GM19395 (cell line): ENCODE results near the gene KCTD21.
A peak's percentile ranks its signal among the peaks of the same experiment; 100 is the strongest.
"Not testable (repeated sequence)": the region's sequence is repeated elsewhere in the genome, so short reads cannot be mapped to it uniquely, and the experiment has no call there.

Experiments used
- ATAC-seq: cut with Tn5 transposase; IDR thresholded peaks from one replicate; pipeline ENCODE4 v1.9.1; 2021; ENCODE audit warnings: mild to moderate bottlenecking, moderate library complexity; ENCODE audit not compliant: unreplicated experiment

KCTD21 gene, protein sequence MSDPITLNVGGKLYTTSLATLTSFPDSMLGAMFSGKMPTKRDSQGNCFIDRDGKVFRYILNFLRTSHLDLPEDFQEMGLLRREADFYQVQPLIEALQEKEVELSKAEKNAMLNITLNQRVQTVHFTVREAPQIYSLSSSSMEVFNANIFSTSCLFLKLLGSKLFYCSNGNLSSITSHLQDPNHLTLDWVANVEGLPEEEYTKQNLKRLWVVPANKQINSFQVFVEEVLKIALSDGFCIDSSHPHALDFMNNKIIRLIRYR

DNA sequence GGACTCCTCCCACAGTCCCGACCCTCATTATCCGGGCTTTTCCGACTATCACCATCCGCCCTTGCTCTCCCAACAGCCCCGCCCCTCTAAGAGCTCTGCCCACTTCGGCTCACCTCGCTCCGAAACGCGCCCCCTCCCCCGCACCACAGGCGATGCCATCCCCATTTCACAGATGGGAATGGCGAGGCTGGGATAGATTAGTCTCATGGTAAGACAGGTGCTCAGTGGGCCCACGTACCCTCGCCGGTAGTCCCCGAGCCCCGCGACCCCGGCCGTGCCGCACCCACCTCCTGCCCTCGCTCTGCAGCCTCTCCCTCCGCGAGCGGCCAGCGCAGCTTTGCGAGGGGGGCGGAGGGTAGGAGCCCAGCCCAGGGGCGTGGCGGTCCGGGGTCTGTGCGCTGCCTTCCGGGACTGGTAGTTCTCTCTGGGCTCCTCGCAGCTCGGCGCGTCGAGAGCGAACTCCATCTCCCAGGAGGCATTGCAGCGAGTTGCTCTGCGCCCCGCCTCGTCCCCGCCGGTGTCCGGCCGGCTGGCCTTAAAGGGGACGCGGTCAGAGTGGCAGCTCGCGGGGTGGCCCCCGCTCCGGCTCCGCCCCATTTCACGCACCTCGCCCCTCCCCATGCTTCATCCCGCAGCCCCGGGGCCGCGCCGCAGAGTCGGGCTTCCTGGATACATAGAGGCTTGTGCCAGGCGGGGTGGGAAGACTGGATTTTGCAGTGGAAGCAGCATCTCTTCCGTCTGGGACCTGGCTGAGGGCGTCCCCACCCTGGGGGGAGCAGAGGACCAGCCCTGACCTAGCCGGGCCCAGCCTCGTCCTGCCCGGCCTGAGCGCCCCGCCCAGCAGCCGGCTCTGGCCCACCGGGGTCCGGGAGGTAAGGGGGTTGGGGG, at the start of gene KCTD21, which contains the start of gene USP35:
KCTD21 (minus strand) TSS at position 341 of the 888 bp plus-strand sequence. CDS start 14,072 bp downstream, outside the sequence.
USP35 (plus strand) TSS at position 634 of the 888 bp plus-strand sequence. CDS start 7,327 bp downstream, outside the sequence.
- peak; percentile 96 for ATAC-seq

DNA sequence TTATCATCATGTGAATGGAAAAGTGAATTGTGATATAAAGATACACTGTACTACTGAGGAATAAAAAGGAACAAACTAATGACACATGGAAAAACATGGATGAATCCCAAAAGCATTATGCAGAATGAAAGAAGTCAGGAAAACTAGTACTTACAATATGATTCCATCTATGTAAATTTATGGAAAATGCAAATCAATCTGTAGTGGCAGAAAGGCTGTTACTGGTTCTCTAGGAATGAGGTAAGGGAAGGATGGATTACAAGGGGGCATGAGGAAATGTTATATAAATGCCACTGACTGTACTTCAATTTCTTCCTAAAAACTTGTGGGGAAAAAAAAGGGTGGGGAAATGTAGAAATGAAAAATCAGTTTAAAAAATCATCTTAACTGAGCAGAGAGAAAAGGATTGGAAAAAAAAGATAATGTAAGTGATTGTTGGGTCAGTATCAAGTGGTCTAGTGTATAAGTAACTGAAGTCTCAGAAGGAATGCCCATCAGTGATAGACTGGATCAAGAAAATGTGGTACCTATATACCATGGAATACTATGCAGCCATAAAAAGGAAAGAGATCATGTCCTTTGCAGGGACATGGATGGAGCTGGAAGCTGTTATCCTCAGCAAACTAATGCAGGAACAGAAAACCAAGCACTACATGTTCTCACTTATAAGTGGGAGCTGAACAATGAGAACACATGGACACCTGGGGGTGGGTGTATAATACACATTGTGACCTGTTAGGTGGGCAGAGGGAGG, 49.0 kb upstream of the KCTD21 start:
- ATAC-seq: no peak

DNA sequence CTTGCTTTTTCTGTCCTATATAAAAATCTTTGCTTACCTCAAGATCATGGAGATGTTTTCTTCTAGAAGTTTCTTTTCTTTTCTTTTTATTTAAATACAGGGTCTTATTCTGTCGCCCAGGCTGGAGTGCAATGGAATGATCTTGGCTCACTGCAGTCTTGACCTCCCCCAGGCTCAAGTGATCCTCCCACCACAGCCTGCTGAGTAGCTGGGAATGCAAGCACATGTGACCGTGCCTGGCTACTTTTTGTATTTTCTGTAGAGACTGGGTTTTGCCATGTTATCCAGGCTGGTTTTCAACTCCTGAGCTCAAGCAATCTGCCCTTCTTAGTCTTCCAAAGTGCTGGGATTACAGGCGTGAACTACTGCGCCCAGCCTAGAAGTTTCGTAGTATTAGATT, 45.6 kb upstream of the KCTD21 start:
- no peak for ATAC-seq

DNA sequence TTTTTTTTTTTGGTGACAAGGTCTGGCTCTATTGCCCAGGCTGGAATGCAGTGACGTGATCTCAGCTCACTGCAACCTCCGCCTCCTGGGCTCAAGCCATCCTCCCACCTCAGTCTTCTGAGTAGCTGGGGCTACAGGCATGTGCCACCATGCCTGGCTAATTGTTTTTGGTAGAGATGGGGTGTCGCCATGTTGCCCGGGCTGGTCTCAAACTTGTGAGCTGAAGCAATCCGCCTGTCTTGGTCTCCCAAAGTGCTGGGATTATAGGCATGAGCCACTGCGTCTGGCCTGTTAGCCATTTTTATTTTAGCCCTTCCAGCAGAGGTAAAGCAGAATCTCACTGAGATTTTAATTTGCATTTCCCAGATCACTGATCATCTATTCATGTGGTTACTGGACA, 44.6 kb upstream of the KCTD21 start:
- not testable (repeated sequence) for ATAC-seq

DNA sequence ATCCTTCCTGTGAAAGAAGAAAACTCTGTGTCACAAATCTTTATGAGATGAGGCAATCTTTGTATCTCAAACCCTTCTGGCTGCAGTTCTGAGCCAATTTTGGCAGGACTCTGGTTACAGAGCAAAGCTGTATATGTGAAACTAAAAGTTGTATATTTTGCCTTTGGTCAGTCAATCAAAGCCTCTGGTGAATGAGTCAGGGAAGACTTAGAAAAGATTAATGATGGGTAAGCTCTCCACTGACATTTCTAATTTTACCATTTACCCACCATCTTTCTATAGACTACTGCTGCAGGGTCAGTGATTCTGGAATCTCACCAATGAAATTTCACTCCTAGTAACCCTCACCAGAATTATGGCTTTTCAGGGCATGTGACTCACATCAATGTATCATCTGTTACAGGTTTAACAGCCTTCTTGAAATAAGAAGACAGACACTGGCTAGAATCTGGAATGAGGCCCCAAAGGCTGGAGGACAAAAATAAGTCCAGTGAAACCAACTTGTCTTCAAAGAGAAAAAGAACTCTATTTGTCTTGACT, 43.6 kb upstream of the KCTD21 start:
- ATAC-seq: no peak

DNA sequence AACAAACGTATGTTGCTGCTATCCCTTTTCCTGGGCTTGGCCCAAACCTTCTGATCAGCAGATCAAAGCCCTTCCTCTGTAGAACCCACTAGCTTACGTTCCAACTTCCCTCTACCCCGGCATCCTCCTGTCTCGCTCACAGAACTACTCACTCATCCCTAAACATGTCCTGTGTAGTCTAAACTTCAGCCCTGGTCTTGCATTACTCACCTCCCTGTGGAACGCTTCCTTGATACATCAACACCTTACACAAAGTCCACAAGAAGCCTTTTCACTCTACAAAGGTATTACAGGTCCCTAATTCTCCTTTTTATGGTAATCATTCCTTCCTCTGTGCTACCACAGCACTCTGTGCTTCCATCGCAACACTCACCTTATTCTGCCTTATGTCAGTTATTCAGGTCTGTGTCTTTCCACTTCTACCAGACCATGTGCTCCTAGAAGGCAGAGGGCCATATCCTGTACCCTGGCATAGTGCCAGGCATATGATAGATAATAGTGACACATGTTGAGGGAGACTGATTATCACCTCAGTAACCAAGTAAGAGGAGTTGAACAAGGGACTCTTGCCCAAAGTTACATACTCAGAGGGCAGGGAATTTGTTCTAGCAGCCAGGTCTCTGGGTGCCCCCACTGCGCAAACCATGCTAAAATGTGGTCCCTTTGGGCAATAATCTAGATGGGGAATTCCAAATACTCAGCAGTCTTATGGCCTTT, 41.9 kb upstream of the KCTD21 start:
- ATAC-seq: no peak

DNA sequence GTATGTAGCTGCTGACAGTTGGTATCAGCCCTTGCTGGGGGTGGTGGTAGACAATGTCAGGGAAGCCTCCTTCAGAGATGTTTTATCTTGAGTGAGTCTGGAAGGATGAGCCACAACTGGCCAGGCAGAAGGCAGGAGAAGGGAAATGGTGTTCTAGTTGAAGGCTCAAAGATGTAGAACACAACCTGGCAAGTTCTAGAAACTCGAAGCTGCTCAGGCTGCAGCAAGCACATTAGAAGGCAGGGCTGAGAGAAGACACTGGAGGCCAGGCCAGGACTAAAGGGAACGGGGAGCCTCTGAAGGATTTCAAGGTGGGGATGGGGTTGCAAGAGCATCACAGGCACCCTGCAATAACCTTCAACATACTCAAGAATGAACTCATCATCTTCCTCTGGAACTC, 40.7 kb upstream of the KCTD21 start:
- no peak for ATAC-seq

DNA sequence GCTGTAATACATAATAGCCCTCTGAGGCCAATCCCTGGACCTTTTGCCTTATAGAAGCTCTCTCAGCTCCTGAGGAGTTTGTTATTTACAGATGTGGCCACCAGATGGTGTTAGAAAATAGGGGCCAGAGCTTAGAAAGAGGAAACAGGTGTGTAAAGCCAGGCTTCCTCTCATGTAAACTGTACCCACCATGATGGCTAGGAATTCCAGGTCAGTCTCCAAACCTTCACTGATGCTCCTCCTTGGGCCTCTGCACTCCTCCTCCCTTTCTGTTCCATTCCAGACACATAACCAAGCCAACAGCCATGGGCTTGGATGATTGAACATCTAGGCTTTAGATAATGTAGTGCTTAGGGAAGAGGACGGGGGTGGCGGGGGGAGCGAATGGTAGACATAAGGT, 40.0 kb upstream of the KCTD21 start:
- peak; percentile 51 for ATAC-seq

DNA sequence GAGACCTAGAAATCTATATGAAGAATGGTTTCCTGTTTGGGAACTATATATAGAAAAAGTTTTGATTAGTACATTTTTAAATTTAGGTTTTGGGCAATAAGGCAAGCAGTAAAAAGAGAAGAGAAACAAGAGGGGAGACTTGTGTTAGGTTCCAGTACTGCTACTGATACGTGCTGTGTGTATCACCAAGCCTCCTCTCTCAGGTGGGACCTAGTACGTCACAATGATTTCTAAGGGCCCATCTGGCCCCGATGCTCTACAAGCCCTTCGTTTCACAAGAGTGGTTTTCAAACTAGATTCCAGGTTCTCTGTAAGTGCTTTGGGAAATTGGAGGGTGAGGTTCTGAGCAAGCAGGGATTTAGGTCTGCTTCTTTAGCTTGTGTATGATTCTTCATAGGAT, 39.5 kb upstream of the KCTD21 start:
- peak; percentile 49 for ATAC-seq

DNA sequence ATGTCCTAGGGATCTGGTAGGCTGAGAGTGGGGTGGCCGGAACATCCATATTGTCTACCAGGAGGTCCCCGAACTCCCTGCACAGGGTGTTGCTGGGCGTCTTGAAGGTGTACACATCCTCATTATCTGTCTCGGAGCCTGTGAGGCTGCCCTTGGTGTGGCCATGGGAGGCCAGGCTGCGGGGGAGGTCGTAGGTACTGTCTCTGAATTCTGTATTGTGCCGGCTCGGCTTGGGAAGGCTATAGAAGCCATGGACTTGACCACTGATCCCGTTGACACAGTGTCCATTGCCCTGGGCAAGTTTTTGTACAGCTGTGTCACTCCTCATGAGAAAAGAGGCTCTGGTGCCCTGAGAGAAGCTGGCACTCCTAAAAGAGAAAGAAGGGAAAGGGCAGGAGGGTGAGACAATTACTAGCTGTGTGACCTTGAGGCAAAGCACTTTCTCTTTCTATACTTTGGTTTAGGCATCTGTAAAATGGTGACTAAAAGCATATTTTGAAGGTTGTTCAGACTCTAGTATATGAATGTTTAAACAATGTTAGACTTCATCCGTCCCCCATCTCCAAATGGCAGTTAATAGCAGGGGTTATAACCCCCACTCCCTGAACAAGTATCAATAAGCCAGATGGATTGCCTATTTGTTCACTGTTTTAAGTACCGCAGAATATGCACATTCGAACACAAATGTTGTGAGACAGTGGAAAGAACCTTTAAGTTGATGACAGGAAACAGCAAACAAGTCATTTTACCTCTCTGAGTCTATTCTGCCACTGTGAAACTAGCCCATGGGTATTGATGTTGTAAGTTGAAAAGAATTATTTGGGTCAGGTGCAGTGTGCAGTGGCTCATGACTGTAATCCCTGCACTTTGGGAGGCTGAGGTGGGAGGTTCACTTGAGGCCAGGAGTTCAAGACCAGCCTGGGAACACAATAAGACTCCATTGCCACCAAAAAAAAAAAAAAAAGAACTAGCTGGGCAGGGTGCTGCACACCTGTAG, 38.6 kb upstream of the KCTD21 start:
- ATAC-seq: no peak

DNA sequence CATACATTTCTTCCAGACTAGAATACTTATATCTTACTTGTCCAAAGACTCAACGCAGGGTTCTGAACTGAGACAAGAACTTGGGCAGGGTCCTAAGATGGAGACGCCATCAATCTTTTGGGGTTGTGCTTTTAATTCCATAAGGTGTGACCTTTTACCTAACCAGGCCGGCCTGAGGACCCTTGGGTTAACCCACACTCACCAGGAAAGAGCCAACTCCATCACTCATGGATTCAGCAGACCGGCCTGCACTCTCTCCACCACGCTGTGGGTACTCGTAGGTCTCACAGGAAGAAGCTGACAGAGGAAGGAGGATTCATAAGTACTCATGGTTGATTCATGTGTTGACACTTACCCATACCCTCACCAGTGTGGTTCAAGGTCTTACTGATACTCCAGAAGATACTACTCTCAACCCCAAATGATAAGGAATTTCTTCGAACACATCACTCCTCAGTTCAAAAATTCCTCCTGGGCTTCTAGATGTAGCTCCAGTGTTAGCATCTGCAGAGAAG, 36.5 kb upstream of the KCTD21 start:
- no peak for ATAC-seq

DNA sequence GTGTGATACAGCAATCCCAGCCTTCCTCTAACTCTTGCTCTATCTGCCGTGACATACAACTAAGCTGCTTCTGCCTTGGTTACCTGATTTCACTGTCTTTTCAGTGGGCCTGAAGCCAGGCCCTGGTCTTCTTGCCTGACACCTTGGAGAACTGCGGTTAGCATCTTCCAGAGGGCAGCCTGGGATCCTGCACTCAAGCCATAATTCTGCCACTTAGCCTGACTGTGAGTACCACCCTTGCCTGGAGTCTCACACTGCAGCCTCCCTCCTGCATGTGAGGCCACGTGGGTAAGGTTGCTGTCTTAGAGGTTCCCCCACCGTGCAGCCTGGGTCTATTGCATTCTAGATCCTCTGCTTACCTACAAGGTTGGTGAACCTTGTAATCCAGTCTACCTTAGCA, 36.1 kb upstream of the KCTD21 start:
- ATAC-seq: no peak

DNA sequence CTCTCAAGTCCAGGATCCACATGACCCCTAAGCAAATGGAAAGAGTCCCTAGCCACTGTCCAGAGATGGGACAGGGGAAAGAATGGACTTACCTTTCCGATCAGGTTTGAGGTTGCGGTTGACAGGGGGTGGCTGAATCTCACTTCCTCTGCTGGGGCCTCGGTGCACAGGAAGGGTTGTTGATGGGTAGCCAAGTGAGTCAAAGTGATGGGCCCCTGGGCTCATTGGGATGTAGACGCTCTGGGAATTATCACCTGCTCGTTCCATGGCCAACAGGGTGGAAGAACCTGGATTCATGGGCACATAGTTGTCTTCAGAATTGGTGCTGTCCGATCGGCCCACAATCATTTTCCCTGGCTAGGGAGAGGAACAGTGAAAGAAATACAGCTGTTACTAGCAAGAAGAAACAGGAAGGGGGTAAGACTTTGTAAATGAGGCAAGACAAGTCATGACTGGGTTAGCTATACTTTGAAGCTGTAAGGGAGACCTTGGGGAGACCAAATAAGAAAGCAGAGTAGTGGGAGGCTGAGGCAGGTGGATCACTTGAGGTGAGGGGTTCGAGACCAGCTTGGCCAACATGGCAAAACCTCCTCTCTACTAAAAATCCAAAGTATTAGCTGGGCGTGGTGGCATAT, 35.0 kb upstream of the KCTD21 start:
- ATAC-seq: peak; percentile 88

DNA sequence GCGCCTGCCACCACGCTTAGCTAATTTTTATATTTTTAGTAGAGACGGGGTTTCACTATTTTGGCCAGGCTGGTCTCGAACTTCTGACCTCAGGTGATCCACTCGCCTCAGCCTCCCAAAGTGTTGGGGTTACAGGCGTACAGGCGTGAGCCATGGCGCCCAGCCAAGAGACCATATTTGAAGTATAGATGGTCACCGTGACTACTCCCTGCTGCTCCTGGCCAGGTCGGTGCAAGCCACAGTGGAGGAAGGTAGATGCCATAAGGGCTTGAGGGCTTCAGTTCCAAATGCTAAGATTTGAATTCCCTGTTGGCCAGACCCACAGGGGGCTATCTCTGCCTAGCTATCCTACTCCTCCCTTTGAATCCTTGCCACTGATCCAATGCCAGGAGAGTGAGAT, 34.3 kb upstream of the KCTD21 start:
- not testable (repeated sequence) for ATAC-seq

DNA sequence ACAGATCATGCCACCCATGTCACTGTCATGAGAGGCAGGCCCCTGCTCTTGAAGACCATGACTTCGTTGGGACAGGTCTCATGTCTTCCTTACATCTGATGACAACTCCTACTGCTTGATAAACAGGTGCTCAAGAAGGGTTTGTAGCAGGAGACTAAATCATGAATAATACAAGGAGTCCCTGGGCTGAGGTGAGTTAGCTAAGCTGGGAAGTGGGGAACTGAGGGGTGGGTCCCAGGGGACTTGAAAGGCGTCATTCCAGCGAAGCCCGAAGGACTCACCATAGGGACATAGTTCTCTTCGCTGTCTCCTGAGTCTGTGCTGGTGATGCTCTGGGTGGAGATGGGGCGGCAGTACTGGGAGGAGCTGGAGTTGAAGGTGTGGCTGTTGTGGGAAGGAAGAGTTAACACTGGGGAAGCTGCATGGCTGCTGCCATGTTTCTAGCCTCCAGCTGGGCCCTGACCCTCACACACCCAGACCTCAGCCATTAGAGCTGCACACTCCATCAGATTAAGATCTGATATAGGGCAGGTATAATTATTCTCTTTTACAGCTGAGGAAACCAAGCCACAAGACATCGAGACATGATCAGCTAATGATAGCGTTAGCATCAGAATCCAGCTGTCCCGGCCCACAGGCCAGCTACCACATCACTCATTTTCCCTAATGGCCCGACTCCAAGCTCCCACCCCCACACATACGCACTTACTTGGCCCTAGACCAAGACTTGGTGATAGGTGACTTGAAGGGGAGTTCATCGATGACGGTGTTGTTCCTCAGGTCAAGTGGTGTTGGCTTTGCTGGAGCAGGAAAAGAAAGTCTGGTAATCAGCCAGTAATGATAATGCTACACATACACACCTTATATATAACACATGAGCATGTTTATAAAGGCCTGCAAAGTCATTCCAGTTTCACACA, 33.2 kb upstream of the KCTD21 start:
- no peak for ATAC-seq

DNA sequence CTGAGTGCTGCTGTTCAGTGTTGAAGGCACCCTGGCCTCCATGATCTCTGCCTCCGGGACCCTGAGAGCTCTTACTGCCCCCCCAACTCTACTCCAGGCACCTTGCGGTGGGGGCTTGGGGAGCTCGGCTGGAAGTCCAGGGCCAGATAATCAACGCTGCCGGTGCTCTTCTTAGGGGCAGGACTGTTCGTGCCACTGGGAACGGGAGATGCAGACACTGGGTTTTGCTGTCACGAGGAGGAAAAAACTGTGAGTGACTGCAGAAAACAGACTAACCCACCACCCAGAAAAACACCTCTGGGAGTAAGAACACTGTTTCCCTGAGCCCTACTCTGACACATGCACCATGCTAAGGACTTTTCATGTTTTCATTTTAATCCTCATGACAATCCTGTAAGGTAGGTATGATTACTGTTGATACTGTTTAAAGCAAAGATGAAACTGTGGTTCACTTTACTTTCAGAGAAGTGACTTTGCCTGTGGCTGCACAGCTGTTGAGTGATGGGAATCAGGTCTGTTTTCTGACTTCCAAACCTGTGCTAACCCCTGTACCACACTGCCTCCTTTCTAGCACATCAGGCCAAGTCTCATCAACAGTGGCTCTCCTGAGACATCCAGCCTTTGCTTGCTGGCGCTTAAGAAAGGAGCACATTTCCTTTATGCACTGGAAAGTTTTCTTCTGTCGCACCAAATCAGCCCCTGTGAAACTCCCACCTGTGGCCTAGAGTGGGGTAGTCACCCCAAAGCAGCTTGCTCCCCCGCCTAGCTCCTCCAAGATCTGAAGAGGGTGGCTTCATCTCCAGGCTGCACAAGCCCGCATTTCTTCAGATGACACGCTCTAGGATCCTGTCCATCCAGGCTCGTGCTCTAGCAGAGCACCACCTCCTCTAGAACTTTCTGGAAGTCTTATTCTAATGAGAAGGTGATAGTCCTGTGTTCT, 32.1 kb upstream of the KCTD21 start:
- no peak for ATAC-seq
